Left lung (tissue), 10 donors: ENCODE data around the gene UNC119B. TPM values are rescaled to one million over a fixed set of nuclear protein-coding genes. Genes with fewer than 3 reads are reported as not detected.

Experiments
- ATAC-seq: fragments of 200-7000 bp; cut with Tn5 transposase; one replicate; pipeline ENCODE4 v1.9.1; 2020; ENCODE audit warnings: moderate library complexity
- DNase-seq, 4 donors: peaks; one replicate each; pipeline ENCODE4 v3.0.0-alpha.2; 2013 to 2020
- H3K27ac ChIP-seq, 2 donors: fragments of 200-600 bp; sonication (generic) in 1 of 2; one replicate each; pipeline versions ENCODE4 v1.5.0 to v1.8.0; 2020 to 2021
- H3K27me3 ChIP-seq, 2 donors: fragments of 200-600 bp; sonication (generic) in 1 of 2; one replicate each; pipeline versions ENCODE4 v1.5.0 to v1.8.0; 2020 to 2021
- H3K36me3 ChIP-seq, 2 donors: fragments of 200-600 bp; sonication (generic) in 1 of 2; one replicate each; pipeline versions ENCODE4 v1.5.0 to v1.8.0; 2020 to 2021
- H3K4me1 ChIP-seq, 2 donors: fragments of 200-600 bp; one replicate each; pipeline ENCODE4 v1.8.0; 2021
- H3K4me3 ChIP-seq, 2 donors: fragments of 200-600 bp; sonication (generic) in 1 of 2; one replicate each; pipeline versions ENCODE4 v1.5.0 to v1.8.0; 2020 to 2021; ENCODE audit warnings: mild to moderate bottlenecking in 1 of 2
- H3K9me3 ChIP-seq, 2 donors: fragments of 200-600 bp; sonication (generic) in 1 of 2; one replicate each; pipeline versions ENCODE4 v1.5.0 to v1.8.0; 2020 to 2021
- CTCF ChIP-seq, 2 donors: fragments of 200-600 bp; sonication (generic) in 1 of 2; IDR thresholded peaks; one replicate each; pipeline versions ENCODE4 v1.5.0 to v1.8.0; 2021; ENCODE audit warnings: antibody characterized with exemption in 2 of 2
- intact Hi-C, 2 donors: fragments of 100-400 bp; cut with DNase I; formaldehyde crosslinking; loops; one replicate each; pipeline versions ENCODE4 v1.11.2 to v1.14.2; 2022
- polyA plus RNA-seq, 6 donors: library from polyadenylated mRNA; unstranded; fragments of 120-200 nt; gene quantifications; one replicate each; pipeline ENCODE4 v1.2.1, GENCODE V29; 2013; ENCODE audit not compliant: insufficient read length in 6 of 6
- total RNA-seq, 2 donors: library from RNA; stranded (reverse); fragmentation: NEBNext Ultra II Directional; extraction: Animal tissue kit (Norgen Biotek cat#: 25700); gene quantifications; one replicate each; pipeline ENCODE4 v1.2.1, GENCODE V29; 2021
- donor health status: DM: no; HTN: yes; CAD: no.
- donor health status: DM: no; HTN: no; CAD: no.

UNC119B gene
- total and polyA plus RNA-seq, 8 donors = 23.3 to 63.2 (median 55.0) TPM

DNA sequence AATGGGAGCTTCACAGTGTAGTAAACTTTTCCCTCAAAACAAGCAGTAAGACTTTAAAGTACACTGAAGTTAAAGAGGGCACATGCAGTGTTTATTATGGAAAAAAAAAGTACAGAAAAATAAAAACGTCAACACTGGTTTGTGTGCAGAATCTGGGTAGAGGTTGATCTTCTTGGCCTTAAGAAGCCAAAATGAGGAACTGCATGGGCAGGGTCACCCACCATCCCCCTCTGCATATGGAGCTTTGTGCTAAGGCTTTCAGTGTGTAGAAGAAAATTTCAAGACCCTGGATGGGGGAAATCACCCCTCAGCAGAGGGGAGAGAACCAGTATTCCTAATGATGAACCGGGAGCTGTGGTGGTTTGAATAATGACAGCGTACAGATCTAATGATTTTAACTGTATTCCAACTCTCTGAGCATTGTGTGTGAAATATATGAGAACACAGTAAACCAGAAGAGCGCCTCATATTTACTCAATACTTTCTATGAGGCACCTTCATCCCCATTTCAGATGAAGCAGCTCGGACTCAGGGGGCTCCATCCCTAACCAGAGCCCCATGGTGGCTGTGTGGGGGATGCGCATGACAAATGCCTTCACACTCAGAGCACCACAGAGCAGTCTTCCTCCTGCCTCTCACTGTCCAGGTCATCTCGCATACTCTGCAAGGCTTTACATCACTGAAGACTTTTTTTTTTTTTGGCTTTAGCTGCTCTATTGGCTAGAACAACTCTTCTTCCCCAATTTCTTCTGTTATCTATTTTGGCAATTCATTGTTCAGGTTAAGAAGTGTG lies 48.7 kb downstream of the UNC119B start:
- H3K36me3 ChIP-seq = peaks cover 0 to 43% of the 10 kb centered on the region in 2 donors
- no peak overlapping the region for H3K27ac ChIP-seq
- H3K4me1 ChIP-seq = no peaks in the 10 kb centered on the region
- intact Hi-C loops = no loop called here
- no peak overlapping the region for H3K4me3 ChIP-seq
- no peak for TF ChIP-seq CTCF (IDR thresholded peaks at IDR 0.05)
- no peak for ATAC-seq
- no peaks in the 10 kb centered on the region for H3K27me3 ChIP-seq
- no peak for DNase-seq
- H3K9me3 ChIP-seq = peaks cover 0 to 7% of the 10 kb centered on the region in 2 donors

DNA sequence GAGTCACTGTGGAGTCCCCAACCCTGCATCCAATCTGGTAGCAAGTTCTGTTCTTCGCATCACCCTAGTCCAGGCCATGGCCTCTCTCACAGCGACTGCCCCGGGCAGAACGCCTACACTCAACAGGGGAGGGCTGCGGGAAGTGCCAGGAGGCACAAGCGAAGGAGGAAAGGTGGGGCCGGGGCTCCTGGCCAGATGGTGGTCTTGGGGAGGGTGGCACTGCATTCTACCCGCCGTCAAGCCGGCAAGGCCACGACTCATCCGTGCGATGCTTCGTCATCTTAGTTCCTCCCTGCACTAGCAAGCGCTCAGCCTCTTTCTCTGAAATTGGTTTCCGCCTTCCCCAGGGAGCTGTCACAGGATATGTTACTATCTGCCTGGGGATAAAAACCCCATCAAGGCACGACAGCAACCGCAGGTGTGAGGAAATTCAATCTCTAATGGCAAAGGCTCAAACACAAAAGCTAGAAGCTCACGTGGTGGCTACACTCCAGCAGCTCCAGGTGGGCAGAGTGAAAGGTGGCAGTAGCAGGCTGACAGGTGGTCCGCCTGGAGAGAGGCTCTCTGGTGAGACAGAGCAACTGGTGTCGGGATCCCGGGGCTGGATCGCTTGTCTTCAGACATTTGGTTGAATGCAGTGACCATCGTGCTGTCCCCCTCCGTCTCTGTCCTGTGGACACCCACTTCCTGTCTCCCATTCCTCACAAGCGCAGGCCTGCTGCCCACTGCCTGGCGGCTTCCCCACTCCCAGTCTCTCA lies 49.5 kb downstream of the UNC119B start:
- H3K9me3 ChIP-seq = peaks cover 0 to 4% of the 10 kb centered on the region in 2 donors
- H3K27ac ChIP-seq = no peak overlapping the region
- H3K27me3 ChIP-seq = no peaks in the 10 kb centered on the region
- no peaks in the 10 kb centered on the region for H3K4me1 ChIP-seq
- no peak overlapping the region for H3K4me3 ChIP-seq
- ATAC-seq (no peak), DNase-seq (peak in 1 of 4 donors; percentile 53)
- TF ChIP-seq CTCF (IDR thresholded peaks at IDR 0.05) = no peak
- intact Hi-C loops = no loop called here
- H3K36me3 ChIP-seq = peaks cover 0 to 51% of the 10 kb centered on the region in 2 donors

GRCh38 chr12:120760349-120761254 lies 50.3 kb downstream of the UNC119B start:
- DNase-seq = peak in 1 of 4 donors; percentile 31
- H3K27ac ChIP-seq = peak overlapping the region in 1 of 2 donors; percentile 70
- peaks cover 0 to 59% of the 10 kb centered on the region in 2 donors for H3K36me3 ChIP-seq
- no peak overlapping the region for H3K4me3 ChIP-seq
- H3K27me3 ChIP-seq = no peaks in the 10 kb centered on the region
- no peaks in the 10 kb centered on the region for H3K9me3 ChIP-seq
- no peaks in the 10 kb centered on the region for H3K4me1 ChIP-seq
- intact Hi-C loops = no loop called here
- ATAC-seq = no peak
- TF ChIP-seq CTCF (IDR thresholded peaks at IDR 0.05) = no peak

DNA sequence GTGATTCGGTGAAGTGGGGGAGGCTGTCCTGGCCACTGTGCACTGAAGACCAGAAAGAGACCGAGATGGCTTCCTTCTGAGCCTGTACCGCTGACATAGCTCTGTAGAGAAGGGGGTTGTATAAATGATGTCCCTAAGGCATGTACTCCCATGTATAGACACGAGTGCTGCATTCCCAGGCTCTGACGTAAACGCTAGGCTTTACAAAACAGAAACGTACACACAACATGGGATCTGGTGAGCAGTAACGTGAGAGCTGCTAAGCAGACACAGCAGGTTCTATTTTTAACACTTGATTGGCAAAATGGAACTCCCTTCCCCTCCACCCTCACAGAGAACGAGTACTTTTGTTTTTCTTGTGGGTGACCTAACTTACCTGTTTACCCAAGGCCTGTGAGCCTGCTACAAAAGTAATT lies 51.3 kb downstream of the UNC119B start:
- no peak for TF ChIP-seq CTCF (IDR thresholded peaks at IDR 0.05)
- ATAC-seq (peak; percentile 74), DNase-seq (peak in 1 of 4 donors; percentile 78)
- H3K36me3 ChIP-seq = peaks cover 0 to 69% of the 10 kb centered on the region in 2 donors
- no peaks in the 10 kb centered on the region for H3K9me3 ChIP-seq
- intact Hi-C loops = no loop called here
- no peaks in the 10 kb centered on the region for H3K4me1 ChIP-seq
- H3K4me3 ChIP-seq = no peak overlapping the region
- no peaks in the 10 kb centered on the region for H3K27me3 ChIP-seq
- H3K27ac ChIP-seq = peak overlapping the region; percentile 33 to 70
